Neutrophil (primary cell): ENCODE measurements around the gene TSPAN5.

ENCODE experiments used
- H3K27ac ChIP-seq: fragments of 200-600 bp; sonication (generic); 2 replicates; pipeline ENCODE4 v1.5.1; 2016; ENCODE audit warnings: mild to moderate bottlenecking, moderate library complexity
- H3K27me3 ChIP-seq: fragments of 200-600 bp; sonication (generic); 2 replicates; pipeline ENCODE4 v1.6.0; 2016; ENCODE audit warnings: mild to moderate bottlenecking
- H3K36me3 ChIP-seq: fragments of 200-600 bp; sonication (generic); 2 replicates; pipeline ENCODE4 v1.5.1; 2017
- H3K4me1 ChIP-seq, 2 experiments: fragments of 200-600 bp in 1 of 2; sonication (generic) in 1 of 2; 1 replicate in 1 of 2; 2 replicates in 1 of 2; pipeline versions ENCODE4 v1.5.1 to v1.6.1; 2013 to 2016; ENCODE audit warnings: low read depth in 1 of 2, low read length in 1 of 2, mild to moderate bottlenecking in 1 of 2, moderate library complexity in 1 of 2; ENCODE audit not compliant: control insufficient read depth in 1 of 2, insufficient read depth in 1 of 2
- H3K4me3 ChIP-seq, 2 experiments: fragments of 200-600 bp in 1 of 2; sonication (generic) in 1 of 2; 1 replicate in 1 of 2; 2 replicates in 1 of 2; pipeline ENCODE4 v1.5.1; 2013 to 2016; ENCODE audit warnings: low read depth in 1 of 2, low read length in 1 of 2, mild to moderate bottlenecking in 1 of 2, moderate library complexity in 1 of 2
- H3K9me3 ChIP-seq: fragments of 200-600 bp; sonication (generic); 2 replicates; pipeline ENCODE4 v1.5.1; 2016
- CTCF ChIP-seq: fragments of 200-600 bp; sonication (generic); IDR thresholded peaks from 2 replicates; pipeline ENCODE4 v1.5.1; 2016; ENCODE audit warnings: antibody characterized with exemption

Gene TSPAN5

DNA sequence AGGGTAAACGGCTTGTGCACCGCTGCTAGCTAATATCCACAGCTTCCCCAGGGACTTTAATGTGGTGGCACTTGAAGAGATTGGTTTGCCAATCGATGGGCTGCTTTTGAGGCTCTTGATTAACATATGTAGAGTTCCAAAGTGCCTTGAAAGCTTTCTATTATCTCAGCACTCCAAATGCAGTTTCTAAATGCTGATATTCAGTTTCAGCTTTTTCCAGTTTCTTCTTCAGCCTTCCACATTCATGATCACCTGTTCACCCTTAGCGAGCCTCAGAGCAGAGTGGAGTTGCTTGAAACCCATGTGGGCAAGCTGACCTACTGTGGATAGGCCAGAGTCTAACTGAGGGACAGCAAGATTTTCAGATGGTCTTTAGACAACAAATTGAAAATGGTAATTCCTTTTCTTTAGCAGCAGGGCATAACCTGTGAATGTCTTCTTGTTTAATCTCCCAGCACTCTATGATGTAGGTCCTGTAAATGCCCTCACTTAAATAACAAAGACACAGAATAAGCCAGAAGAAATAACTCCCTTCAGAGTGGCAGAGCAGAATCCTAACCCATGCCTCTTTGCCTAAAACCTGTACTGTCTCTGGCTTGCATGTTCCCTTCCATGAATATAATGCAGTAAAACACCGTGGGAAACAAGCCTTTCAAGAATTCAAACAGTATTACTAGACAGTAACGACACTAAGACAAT lies 99.8 kb downstream of the TSPAN5 start:
- no peaks in the 10 kb centered on the region for H3K9me3 ChIP-seq
- no peaks in the 10 kb centered on the region for H3K27me3 ChIP-seq
- no peak for TF ChIP-seq CTCF
- H3K4me3 ChIP-seq = no peak overlapping the region
- H3K36me3 ChIP-seq = no peaks in the 10 kb centered on the region
- H3K4me1 ChIP-seq = no peaks in the 10 kb centered on the region
- H3K27ac ChIP-seq = no peak overlapping the region

GRCh38 chr4:98557194-98557892 lies 101.1 kb downstream of the TSPAN5 start:
- Histone ChIP-seq H3K36me3 (no peaks in the 10 kb centered on the region), H3K27me3 (no peaks in the 10 kb centered on the region), H3K27ac (no peak overlapping the region), H3K4me1 (no peaks in the 10 kb centered on the region), H3K4me3 (no peak overlapping the region), H3K9me3 (no peaks in the 10 kb centered on the region)
- TF ChIP-seq CTCF = no peak

- no peak overlapping the region for H3K27ac ChIP-seq
Observed at GRCh38 chr4:98556451-98556850, 102.0 kb downstream of the TSPAN5 start.

DNA sequence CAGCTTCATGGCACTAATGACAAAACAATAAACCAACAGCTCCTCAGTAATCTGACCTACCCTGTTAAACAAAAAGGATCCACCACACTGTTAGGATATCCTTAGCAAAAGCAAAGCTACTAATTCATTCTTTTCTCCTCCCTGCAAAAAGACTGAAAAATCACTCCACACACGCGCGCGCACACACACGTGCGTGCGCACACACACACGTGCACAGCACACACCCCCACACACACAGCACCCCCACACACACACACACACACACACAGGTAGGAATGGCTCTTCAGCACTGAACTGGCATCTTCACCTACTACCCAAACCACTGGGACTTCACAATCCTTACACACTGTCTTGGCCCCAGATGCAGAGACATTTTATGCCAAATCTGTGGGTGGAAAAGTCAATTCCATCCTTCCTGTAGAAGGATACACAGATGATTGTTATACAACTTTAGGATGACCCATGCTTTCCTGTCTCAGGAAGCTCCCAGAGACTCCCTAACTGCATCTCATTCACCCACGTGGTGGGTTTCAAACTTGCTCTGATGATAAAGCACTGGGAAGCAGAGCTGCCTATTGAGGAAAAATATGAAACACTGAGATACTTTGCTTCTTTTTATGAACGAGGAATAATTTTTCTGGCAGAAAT lies 102.5 kb downstream of the TSPAN5 start:
- Histone ChIP-seq H3K27me3 (no peaks in the 10 kb centered on the region), H3K9me3 (no peaks in the 10 kb centered on the region), H3K4me3 (no peak overlapping the region), H3K4me1 (no peaks in the 10 kb centered on the region), H3K27ac (no peak overlapping the region), H3K36me3 (no peaks in the 10 kb centered on the region)
- no peak for TF ChIP-seq CTCF

More at GRCh38 chr4:98556451-98556850, 102.0 kb downstream of the TSPAN5 start:
- TF ChIP-seq CTCF = no peak
- Histone ChIP-seq H3K4me3 (no peak overlapping the region), H3K4me1 (no peaks in the 10 kb centered on the region), H3K36me3 (no peaks in the 10 kb centered on the region), H3K27me3 (no peaks in the 10 kb centered on the region), H3K9me3 (no peaks in the 10 kb centered on the region)

- no peaks in the 10 kb centered on the region for H3K4me1 ChIP-seq
- no peak overlapping the region for H3K27ac ChIP-seq
- no peaks in the 10 kb centered on the region for H3K36me3 ChIP-seq
- no peaks in the 10 kb centered on the region for H3K27me3 ChIP-seq
- no peak overlapping the region for H3K4me3 ChIP-seq
- no peak for TF ChIP-seq CTCF
- no peaks in the 10 kb centered on the region for H3K9me3 ChIP-seq
Observed at GRCh38 chr4:98546910-98547594, 111.4 kb downstream of the TSPAN5 start.
